ENCODE results near the gene TMEM115.
A peak's percentile ranks its signal among the peaks of the same experiment; 100 is the strongest.

TMEM115 gene

DNA sequence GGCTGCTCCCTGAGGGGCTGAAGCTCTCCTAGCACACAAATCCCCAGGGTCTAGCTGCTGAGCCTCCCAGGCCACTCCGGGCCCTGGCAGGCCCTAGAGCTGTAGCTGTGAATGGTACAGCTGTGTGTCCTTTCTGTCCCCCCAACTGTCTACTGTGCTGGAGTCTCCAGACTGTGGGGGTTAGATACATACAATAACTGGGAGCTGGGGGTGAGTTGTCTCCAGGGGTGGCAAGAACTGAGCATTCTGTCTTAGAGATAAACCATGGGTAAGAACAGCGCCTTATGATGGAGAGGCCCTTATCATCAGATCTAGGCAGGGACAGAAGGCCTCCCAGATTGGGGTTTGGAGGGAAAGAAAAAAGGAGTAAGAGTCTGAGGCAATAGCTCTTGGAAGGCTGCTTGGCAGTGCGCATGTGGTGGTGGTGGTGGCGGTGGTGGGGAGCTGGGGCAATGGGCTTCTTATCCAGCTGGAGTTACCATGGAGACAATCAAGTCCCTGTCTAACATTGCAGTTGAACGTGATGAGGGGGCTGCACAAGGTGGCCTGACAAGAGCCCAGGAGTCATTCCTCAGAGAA lies 5.0 kb downstream of the TMEM115 start:
- FAIRE-seq = no peak

GRCh38 chr3:50353245-50354004 lies 5.9 kb downstream of the TMEM115 start:
- DNase-seq (ENCODE audit: insufficient read length, low spot score) (no peak), FAIRE-seq (no peak)

More for the DNA sequence above, 5.0 kb downstream of the TMEM115 start:
- no peak for DNase-seq (ENCODE audit: insufficient read length, low spot score)

DNA sequence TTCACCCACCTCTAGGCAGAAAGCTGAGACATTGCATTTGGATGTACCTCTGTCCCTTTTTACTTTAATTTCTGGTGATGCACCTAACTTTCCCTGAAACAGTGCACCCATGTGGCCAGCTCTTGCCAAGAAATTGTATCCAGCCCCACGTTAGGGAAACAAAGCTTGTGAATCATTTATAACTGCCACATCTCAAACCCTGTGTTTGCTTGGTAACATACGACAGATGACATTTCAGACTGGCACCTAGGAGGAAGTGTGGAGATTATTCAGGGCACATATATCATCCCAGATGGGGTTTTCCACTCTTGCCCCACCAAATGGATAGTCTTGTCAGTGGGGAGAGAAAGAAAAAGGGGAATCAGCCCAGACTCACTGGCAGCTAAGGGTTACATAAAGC lies 6.5 kb downstream of the TMEM115 start:
- DNase-seq (ENCODE audit: insufficient read length, low spot score) (no peak), FAIRE-seq (no peak)

GRCh38 chr3:50351323-50351697 lies 8.0 kb downstream of the TMEM115 start:
- FAIRE-seq = no peak

GRCh38 chr3:50350527-50351322 lies 8.6 kb downstream of the TMEM115 start, which contains the start of the genes CYB561D2 and NPRL2:
Gene CYB561D2, plus strand, starts transcription at chr3:50350862. Its CDS starts 572 bp downstream, at chr3:50351434.
Gene NPRL2, minus strand, starts transcription at chr3:50350775. Its CDS starts 123 bp downstream, at chr3:50350652.
- FAIRE-seq (peak; percentile 97), DNase-seq (ENCODE audit: insufficient read length, low spot score) (peak; percentile 98)

More at GRCh38 chr3:50351323-50351697, 8.0 kb downstream of the TMEM115 start:
- no peak for DNase-seq (ENCODE audit: insufficient read length, low spot score)

- no peak for FAIRE-seq
- DNase-seq (ENCODE audit: insufficient read length, low spot score) = no peak
Measured at GRCh38 chr3:50350213-50350526, 9.2 kb downstream of the TMEM115 start.

DNA sequence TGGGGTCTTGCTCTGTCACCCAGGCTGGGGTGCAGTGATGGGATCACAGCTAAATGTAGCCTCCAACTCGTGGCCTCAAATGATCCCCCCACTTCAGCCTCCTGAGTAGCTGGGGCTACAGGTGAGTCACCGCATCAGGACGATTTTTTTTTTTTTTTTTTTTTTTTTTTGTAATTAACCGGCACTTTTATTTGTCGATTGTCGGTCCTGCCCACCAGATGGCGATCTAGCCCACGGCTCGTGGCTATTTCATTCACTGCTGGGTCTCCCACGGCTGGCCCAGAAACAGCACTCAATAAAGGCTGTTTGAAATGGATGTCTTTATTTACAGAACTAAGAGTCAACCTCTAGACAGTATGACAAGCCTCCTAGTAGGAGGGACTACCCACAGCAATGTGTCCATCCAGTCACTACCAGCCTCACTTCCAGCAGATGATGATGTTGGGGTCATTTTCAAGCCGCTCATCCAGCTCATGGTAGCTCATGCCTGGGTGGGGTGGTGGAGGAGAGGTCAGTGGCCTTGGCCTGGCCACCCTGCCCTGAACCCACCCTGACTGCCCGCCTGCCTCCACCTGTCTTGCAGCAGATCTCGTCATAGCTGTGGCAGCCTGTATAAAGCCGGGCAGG lies 12.0 kb downstream of the TMEM115 start:
- FAIRE-seq (no peak), DNase-seq (ENCODE audit: insufficient read length, low spot score) (peak; percentile 70)

DNA sequence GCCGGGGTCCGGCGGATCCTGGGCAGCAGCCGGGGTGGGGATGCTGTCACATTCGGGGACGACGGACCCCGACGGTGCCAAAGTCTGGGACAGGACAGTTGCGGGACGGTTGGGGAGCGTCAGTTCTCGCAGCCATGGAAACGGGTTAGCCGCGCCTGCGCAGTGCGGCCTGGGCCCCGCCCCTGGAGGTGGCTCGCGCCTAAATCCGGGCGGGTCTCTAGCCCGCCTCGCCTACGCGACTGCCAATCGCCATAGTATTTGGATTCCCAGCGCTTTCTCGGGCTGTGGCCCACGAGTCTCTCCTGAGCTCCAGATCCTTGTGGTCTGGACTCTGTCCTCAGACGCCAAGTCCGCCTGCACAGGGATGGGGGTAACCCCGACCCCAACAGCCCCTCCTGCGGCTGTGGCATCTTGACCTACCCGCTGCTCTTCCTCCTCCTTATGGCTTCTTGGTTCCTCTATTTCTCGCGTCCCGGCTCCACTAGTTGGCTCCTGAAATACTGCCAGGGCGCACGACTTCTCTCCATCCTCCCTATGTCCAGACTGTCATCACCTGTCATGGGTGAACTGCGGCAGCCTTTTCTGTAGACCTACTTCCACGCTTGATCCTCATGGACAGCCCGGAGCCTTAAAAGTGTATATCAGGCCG lies 13.6 kb downstream of the TMEM115 start, which contains the start of gene ZMYND10:
TSS of gene ZMYND10 (minus strand) at position 147 of the 649 bp plus-strand sequence. CDS start 153 bp downstream, outside the sequence.
- FAIRE-seq = peak; percentile 9
- no peak for DNase-seq (ENCODE audit: insufficient read length, low spot score)

GRCh38 chr3:50345008-50345407 lies 14.3 kb downstream of the TMEM115 start:
- DNase-seq (ENCODE audit: insufficient read length, low spot score) (no peak), FAIRE-seq (no peak)

- no peak for FAIRE-seq
- DNase-seq (ENCODE audit: insufficient read length, low spot score) = no peak
Measured at GRCh38 chr3:50342813-50343633, 16.3 kb downstream of the TMEM115 start.

DNA sequence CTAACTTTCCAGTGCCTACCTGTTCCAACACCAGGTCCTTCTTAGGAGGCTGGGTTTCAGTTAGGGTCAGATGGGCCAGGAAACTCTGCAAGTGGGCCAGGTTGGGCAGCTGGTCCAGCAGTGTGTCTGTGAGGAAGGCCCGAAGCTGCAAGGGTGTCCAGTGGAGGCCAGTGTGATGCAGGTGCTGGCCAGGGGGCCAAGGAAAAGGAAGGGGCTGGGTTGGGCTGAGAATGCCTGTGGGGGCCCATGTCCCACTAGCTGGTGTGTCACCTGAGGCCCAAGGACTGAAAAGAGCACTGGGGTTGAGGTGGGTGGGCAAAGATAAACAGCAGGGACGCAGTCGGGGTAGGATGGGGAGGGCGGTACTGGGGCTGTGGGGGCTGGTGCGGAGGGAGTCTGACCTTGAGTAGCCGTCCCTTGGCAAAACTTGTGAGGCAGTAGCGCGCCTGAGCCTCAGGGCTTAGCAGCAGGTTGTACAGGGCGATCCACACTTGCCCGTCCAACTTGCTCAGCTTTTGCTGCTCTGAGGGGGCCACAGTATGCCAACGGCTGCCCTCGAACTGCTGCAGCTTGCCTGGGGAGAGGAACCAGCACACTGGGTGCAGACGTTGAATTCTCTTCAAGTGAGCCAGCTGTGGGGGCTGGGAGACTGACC lies 17.2 kb downstream of the TMEM115 start:
- FAIRE-seq = no peak

GRCh38 chr3:50341537-50341936 lies 17.8 kb downstream of the TMEM115 start:
- no peak for DNase-seq (ENCODE audit: insufficient read length, low spot score)
- FAIRE-seq = no peak

More for the DNA sequence above, 17.2 kb downstream of the TMEM115 start:
- no peak for DNase-seq (ENCODE audit: insufficient read length, low spot score)

GRCh38 chr3:50340448-50341329 lies 18.6 kb downstream of the TMEM115 start, which contains the start of gene RASSF1:
Gene RASSF1, minus strand, starts transcription at chr3:50340836. Its CDS starts 31 bp downstream, at chr3:50340805.
- FAIRE-seq = no peak
- DNase-seq (ENCODE audit: insufficient read length, low spot score) = no peak

DNA sequence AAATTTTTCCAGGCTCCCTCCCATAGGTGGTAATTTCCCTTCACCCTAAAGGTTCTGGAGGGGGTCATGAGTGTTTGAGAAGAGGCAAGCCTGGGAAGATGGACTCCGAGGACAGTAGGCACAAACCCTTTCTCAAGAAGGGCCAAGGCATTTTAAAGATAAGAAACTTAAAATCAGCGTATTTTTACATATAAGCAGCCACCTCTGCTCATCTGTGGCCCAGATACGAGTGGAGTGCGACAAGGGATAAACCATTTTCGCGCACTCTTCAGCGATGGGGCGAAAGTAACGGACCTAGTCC lies 19.2 kb downstream of the TMEM115 start:
- no peak for DNase-seq (ENCODE audit: insufficient read length, low spot score)
- FAIRE-seq = no peak

DNA sequence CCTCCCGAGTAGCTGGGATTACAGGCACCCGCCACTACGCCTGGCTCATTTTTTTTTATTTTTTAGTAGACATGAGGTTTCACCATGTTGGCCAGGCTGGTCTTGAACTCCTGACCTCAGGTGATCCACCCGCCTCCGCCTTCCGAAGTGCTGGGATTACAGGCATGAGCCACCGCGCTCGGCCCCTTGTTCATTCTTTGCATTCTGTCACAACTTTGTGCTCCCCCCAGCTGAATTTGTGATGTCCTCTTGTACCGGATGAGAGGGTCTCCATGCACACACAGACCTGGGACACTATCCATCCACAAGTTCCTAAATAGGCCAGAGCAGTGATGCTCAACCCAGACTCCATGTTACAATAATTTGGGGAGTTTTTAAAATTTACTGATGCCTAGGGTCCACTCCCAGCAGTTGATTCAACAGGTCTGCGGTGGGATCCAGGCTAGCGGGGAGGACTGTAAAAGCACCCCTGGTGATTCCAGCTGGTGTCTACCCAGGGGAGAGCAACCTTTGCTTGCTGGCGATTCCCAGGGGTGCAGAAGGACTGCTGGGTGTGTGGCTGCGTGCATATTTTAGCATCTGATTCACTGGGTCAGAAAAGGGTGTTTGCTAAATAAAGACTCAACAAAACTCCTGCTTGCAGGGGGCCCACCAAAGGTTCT lies 19.7 kb downstream of the TMEM115 start:
- FAIRE-seq (no peak), DNase-seq (ENCODE audit: insufficient read length, low spot score) (no peak)

DNA sequence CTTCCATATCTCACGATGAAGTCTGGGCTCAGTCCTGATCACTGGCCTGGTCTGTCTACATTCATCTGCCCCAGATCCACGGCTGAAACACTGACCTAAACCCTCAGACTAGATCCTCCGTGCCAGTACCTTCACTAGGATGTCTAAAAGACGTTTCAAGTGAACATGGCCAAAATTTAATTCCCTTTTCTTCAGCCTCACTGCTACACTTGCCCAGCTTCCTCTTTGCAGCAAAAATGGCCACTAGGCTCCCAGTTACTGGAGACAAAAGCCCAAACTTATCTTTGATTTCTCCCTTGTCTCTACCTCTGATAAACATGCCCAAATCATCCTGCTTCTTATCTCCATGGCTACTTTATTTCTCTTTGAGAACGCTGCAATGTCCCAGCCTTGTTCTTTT lies 20.4 kb downstream of the TMEM115 start:
- FAIRE-seq = no peak
- no peak for DNase-seq (ENCODE audit: insufficient read length, low spot score)

DNA sequence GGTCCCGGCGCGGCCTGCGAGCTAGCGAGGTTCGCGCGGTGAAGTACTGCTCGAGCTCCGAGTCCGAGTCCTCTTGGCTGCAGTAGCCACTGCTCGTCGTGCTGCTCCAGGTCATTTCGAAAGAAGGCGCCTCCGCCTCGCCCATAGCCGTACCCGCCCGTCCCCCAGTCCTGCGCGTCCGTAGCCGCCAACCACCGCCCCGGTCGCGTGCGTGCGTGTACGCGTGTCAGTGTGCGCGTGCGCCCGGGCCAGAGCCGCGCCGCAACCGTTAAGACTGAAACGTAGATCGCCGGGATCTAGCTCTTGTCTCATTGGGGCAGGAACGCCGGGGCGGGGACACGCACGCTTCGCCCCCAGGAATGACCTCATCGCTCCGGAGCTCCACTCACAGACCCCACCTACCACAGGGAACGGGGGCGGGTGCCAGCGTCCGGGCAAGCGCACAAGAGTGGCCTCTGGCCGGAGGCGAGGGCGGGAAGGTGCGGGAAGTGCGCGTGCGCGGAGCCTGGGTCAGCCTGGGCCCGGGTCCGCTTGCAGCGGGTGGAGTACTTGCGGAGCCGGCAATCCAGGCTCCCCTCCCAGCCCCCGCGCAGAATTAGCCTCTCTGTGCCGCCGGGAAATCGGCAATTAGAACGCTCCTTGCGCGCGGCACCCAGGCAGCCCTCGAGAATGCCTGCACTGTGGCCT lies 22.0 kb downstream of the TMEM115 start:
- peak; percentile 99 for FAIRE-seq
- peak; percentile 99 for DNase-seq (ENCODE audit: insufficient read length, low spot score)

Measured in HTR-8/SVneo (cell line).